K562 (cell line): Measurements from ENCODE around the gene DDX41. TPM values are rescaled to one million over a fixed set of nuclear protein-coding genes. Genes with fewer than 3 reads are reported as not detected.
A peak's percentile ranks its signal among the peaks of the same experiment; 100 is the strongest.

Source experiments
- ATF1 ChIP-seq, 2 experiments: fragments of 450-650 bp in 1 of 2; IDR thresholded peaks; 2 replicates each; pipeline ENCODE4 v1.6.1; 2016; ENCODE audit warnings: missing compliant biosample characterization in 1 of 2, missing genetic modification characterization in 1 of 2
- CGGBP1 ChIP-seq: fragments of 250-450 bp; sonication (Bioruptor Pico); IDR thresholded peaks from 2 replicates; pipeline ENCODE4 v1.9.0; 2021; ENCODE audit warnings: mild to moderate bottlenecking
- CREB5 ChIP-seq: fragments of 250-450 bp; sonication (Bioruptor Pico); IDR thresholded peaks from 2 replicates; pipeline ENCODE4 v1.5.0; 2020; ENCODE audit warnings: mild to moderate bottlenecking
- E4F1 ChIP-seq: fragments of 250-450 bp; sonication (Bioruptor Pico); IDR thresholded peaks from 2 replicates; pipeline ENCODE4 v1.5.0; 2021; ENCODE audit warnings: mild to moderate bottlenecking, borderline replicate concordance
- FOXK1 ChIP-seq: sonication (generic); formaldehyde crosslinking; IDR thresholded peaks from 2 replicates; pipeline ENCODE4 v1.8.0; 2022; ENCODE audit warnings: missing genetic modification reagents, mild to moderate bottlenecking, borderline replicate concordance
- GTF2F1 ChIP-seq: IDR thresholded peaks from 2 replicates; pipeline ENCODE4 v1.6.1; 2011; ENCODE audit warnings: low read depth, low read length, improper control_type of control experiment
- KLF1 ChIP-seq: fragments of 450-650 bp; IDR thresholded peaks from 2 replicates; pipeline ENCODE4 v1.6.1; 2016; ENCODE audit warnings: missing genetic modification characterization, missing compliant biosample characterization
- NFYB ChIP-seq: IDR thresholded peaks from 2 replicates; pipeline ENCODE4 v1.6.1; 2011; ENCODE audit warnings: mild to moderate bottlenecking, moderate library complexity; ENCODE audit not compliant: insufficient read length; ENCODE audit errors: extremely low read depth
- SAFB2 ChIP-seq: fragments of 200-400 bp; formaldehyde crosslinking; IDR thresholded peaks from 2 replicates; pipeline ENCODE4 v1.6.1; 2018; ENCODE audit warnings: borderline replicate concordance, low read length, low read depth, moderate library complexity; ENCODE audit not compliant: severe bottlenecking
- TEAD2 ChIP-seq: fragments of 450-650 bp; IDR thresholded peaks from 2 replicates; pipeline ENCODE4 v1.6.1; 2016; ENCODE audit warnings: missing genetic modification characterization, control low read depth, missing compliant biosample characterization
- TSHZ1 ChIP-seq: fragments of 250-450 bp; sonication (Bioruptor Pico); IDR thresholded peaks from 2 replicates; pipeline ENCODE4 v1.4.0; 2020; ENCODE audit warnings: mild to moderate bottlenecking, moderate library complexity
- ZHX1 ChIP-seq: fragments of 150-350 bp; conservative IDR thresholded peaks from 2 replicates; pipeline ENCODE4 v1.6.1; 2014; ENCODE audit warnings: low read length
- polyA plus RNA-seq, 8 experiments: library from polyadenylated mRNA; depleted of rRNA in 4 of 8; stranded (reverse) in 5 of 8; unstranded in 3 of 8; fragments of >200 nt; fragmentation: Nextera tagmentation in 2 of 8; fragmentation: Illumina TruSeq in 1 of 8; extraction: Ambion mirVana in 2 of 8; extraction: Trizol in 1 of 8; gene quantifications; 2 replicates each; pipeline versions ENCODE4 v1.2.1 to v1.2.3, GENCODE V29; 2011 to 2014; ENCODE audit warnings: inconsistent platforms in 1 of 8, missing spikeins in 1 of 8
- total RNA-seq, 7 experiments: library from RNA; depleted of rRNA in 6 of 7; stranded (reverse); fragments of >200 nt in 6 of 7; fragmentation: Illumina TruSeq in 2 of 7; extraction: Trizol in 2 of 7; gene quantifications; 2 replicates each; pipeline versions ENCODE4 v1.2.1 to v1.2.3, GENCODE V29; 2011 to 2021; ENCODE audit warnings: low replicate concordance in 1 of 7

DDX41 gene
- total and polyA plus RNA-seq, 9 of the 15 experiments (the other 6 are each of a cell fraction or from before 2014, with no cell fraction given), result 38.2 to 284 (median 116) TPM

GRCh38 chr5:177516601-177517568 lies at the start of gene DDX41 (continued):
- TF ChIP-seq TSHZ1 (CRISPR knock-in tag), result no peak
- TF ChIP-seq ZHX1, result no peak
- no peak for TF ChIP-seq ATF1 (CRISPR knock-in tag; IDR thresholded peaks at IDR 0.05)
- TF ChIP-seq ATF1 (tag; IDR thresholded peaks at IDR 0.05), result peak; percentile 95
- TF ChIP-seq E4F1, result no peak
- TF ChIP-seq SAFB2, result no peak
- no peak for TF ChIP-seq GTF2F1
- no peak for TF ChIP-seq TEAD2 (tag)
- TF ChIP-seq CGGBP1 (CRISPR knock-in tag), result no peak
- TF ChIP-seq NFYB, result peak; percentile 16
- TF ChIP-seq CREB5 (CRISPR knock-in tag), result no peak
- no peak for TF ChIP-seq FOXK1 (CRISPR knock-in tag)
- peak; percentile 64; the same call in 1 of the 2 replicates for TF ChIP-seq KLF1 (tag)
